ENCODE results near the gene EXOC8. TPM values are rescaled to one million over a fixed set of nuclear protein-coding genes. Genes with fewer than 3 reads are reported as not detected.

The EXOC8 gene
- total RNA-seq, 2 donors from 2014 or later = 10.6 to 12.9 TPM

DNA sequence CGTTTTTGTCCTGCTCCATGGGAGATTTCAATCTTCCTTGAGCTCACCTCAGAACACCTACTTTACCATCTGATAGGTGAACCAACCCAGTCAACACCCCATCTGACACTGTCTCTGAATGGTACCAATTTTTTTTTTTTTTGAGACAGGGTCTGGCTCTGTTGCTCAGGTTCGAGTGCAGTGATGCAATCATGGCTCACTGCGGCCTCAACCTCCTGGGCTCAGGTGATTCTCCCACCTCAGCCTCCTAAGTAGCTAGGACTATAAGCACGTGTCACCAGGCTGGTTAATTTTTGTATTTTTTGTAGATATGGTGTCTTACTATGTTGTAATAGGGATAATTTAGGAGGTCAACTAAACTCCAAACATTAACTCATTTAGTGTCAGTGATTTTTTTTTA lies 36.7 kb upstream of the EXOC8 start:
- Histone ChIP-seq H3K27ac (no peak overlapping the region), H3K36me3 (replicated peaks in 1 of 2; ENCODE audit: insufficient read depth in 1 of 2, low read depth in 2 of 2) (no peaks in the 10 kb centered on the region), H3K4me3 (no peak overlapping the region), H3K9me3 (no peaks in the 10 kb centered on the region), H3K4me1 (peaks cover 23% of the 10 kb centered on the region), H3K27me3 (no peaks in the 10 kb centered on the region)
- ATAC-seq (no peak), DNase-seq (no peak)
- WGBS, 2 donors = 61 to 72% methylated on average over 4 of the region's 4 CpGs
- TF ChIP-seq, protein P1, sequence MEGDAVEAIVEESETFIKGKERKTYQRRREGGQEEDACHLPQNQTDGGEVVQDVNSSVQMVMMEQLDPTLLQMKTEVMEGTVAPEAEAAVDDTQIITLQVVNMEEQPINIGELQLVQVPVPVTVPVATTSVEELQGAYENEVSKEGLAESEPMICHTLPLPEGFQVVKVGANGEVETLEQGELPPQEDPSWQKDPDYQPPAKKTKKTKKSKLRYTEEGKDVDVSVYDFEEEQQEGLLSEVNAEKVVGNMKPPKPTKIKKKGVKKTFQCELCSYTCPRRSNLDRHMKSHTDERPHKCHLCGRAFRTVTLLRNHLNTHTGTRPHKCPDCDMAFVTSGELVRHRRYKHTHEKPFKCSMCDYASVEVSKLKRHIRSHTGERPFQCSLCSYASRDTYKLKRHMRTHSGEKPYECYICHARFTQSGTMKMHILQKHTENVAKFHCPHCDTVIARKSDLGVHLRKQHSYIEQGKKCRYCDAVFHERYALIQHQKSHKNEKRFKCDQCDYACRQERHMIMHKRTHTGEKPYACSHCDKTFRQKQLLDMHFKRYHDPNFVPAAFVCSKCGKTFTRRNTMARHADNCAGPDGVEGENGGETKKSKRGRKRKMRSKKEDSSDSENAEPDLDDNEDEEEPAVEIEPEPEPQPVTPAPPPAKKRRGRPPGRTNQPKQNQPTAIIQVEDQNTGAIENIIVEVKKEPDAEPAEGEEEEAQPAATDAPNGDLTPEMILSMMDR (IDR thresholded peaks at IDR 0.05) = no peak
- no peak for TF ChIP-seq POLR2A (IDR thresholded peaks at IDR 0.05)
- intact Hi-C loops (cut with DNase I) = no loop called here

DNA sequence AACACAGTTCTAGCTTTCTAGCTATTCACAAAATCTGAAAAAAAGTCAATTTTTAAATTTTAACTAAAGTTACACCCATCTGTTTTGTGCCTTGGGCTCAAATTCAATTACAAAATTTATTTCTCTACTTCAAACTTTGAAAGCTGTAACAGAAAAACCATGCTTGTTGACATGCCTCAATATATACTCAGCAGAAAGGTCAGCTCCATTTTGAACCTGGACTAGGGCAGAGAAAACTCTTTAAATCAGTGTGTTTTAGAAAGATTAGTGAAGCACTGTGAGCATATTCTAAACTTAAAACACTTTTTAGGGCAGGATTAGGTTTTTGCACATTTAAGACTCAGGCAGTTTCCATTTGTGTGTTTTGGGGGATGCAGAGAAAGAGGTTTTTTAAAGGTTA lies 34.8 kb upstream of the EXOC8 start:
- ATAC-seq (no peak), DNase-seq (no peak)
- Histone ChIP-seq H3K4me3 (no peak overlapping the region), H3K36me3 (replicated peaks in 1 of 2; ENCODE audit: insufficient read depth in 1 of 2, low read depth in 2 of 2) (no peaks in the 10 kb centered on the region), H3K4me1 (peaks cover 20% of the 10 kb centered on the region), H3K27me3 (no peaks in the 10 kb centered on the region), H3K9me3 (no peaks in the 10 kb centered on the region), H3K27ac (no peak overlapping the region)
- TF ChIP-seq, protein P1 (IDR thresholded peaks at IDR 0.05) = no peak
- intact Hi-C loops (cut with DNase I) = no loop called here

DNA sequence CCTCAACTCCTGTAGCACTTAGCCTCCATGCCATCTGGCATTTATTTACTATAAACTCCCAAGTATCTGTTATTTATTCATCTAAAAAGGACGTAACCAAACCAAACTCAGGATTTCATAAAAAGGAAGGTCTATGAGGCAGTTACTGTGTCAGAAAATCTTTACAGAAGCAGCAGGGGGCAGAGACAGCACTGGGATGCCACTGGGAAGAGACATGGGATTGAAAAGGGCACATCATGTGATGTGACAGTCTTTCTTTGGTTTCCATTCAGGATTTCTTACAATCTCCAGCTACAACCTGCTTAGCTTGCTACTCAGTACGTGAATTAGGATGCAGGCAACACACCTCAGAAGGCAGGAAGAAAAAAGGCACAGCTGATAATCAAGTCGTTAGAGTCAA lies 31.6 kb upstream of the EXOC8 start:
- no peak for ATAC-seq
- H3K9me3 ChIP-seq = no peaks in the 10 kb centered on the region
- no peaks in the 10 kb centered on the region for H3K27me3 ChIP-seq
- H3K4me3 ChIP-seq = no peak overlapping the region
- H3K36me3 ChIP-seq (replicated peaks in 1 of 2; ENCODE audit: insufficient read depth in 1 of 2, low read depth in 2 of 2) = no peaks in the 10 kb centered on the region
- intact Hi-C loops (cut with DNase I) = no loop called here
- DNase-seq = no peak
- no peak overlapping the region for H3K27ac ChIP-seq
- H3K4me1 ChIP-seq = no peaks in the 10 kb centered on the region
- WGBS, 2 donors = 68 to 69% methylated on average over 3 of the region's 3 CpGs
- TF ChIP-seq POLR2A (IDR thresholded peaks at IDR 0.05) = no peak
- TF ChIP-seq, protein P1 (IDR thresholded peaks at IDR 0.05) = no peak

DNA sequence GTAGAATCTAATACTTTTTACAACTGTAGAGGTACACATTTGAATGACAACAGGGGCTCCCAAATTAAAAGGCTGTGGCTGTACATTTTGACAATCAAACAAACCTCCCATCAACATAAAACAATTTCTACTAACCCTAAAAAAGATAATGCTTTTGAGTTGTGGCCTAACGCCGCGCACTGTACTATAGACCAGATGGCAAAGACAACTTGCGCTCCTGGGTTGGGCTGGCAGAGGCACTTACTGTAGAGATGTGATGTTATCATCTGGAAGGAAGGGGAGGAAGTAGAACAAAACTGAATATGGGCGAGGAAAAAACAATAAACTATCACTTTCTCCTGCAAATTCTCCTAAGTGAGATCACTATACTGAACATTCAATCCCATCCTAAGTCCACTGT lies 26.5 kb upstream of the EXOC8 start:
- ATAC-seq (no peak), DNase-seq (no peak)
- Histone ChIP-seq H3K27ac (no peak overlapping the region), H3K27me3 (no peaks in the 10 kb centered on the region), H3K4me1 (no peaks in the 10 kb centered on the region), H3K9me3 (no peaks in the 10 kb centered on the region), H3K36me3 (replicated peaks in 1 of 2; ENCODE audit: insufficient read depth in 1 of 2, low read depth in 2 of 2) (no peaks in the 10 kb centered on the region), H3K4me3 (no peak overlapping the region)
- 92 to 93% methylated on average over 5 of the region's 5 CpGs for WGBS, 2 donors
- TF ChIP-seq, protein P1 (IDR thresholded peaks at IDR 0.05) = no peak
- no peak for TF ChIP-seq POLR2A (IDR thresholded peaks at IDR 0.05)
- intact Hi-C loops (cut with DNase I) = no loop called here

DNA sequence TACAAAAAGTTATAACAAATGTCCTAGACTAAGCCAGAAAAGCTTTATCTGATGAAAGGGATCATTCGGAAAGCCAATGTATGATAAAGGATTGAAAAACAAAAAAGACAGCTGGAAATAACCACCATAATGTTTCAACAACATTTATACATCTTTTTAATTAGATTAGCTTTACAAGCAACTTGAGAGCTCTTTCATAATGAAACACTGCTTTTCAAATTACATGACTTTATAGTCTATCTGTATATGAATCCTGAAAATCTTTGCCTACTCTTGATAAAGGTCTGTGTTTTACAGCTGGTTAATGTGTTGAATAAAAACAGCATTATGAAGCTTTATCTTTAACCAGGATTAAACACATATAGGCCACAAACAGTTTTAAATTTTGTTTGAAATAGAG lies 26.0 kb upstream of the EXOC8 start:
- 66 to 80% methylated on average over 1 of the region's 1 CpG for WGBS, 2 donors
- no peaks in the 10 kb centered on the region for H3K9me3 ChIP-seq
- ATAC-seq (no peak), DNase-seq (no peak)
- intact Hi-C loops (cut with DNase I) = no loop called here
- no peaks in the 10 kb centered on the region for H3K27me3 ChIP-seq
- H3K4me1 ChIP-seq = no peaks in the 10 kb centered on the region
- no peak for TF ChIP-seq POLR2A (IDR thresholded peaks at IDR 0.05)
- no peak overlapping the region for H3K4me3 ChIP-seq
- H3K36me3 ChIP-seq (replicated peaks in 1 of 2; ENCODE audit: insufficient read depth in 1 of 2, low read depth in 2 of 2) = no peaks in the 10 kb centered on the region
- H3K27ac ChIP-seq = no peak overlapping the region

Data from body of pancreas (tissue), 4 donors.